AG04449 (cell line): ENCODE results near the gene DNAL4.

Experiments
- CTCF ChIA-PET: fragments of 350-600 bp; formaldehyde crosslinking; extraction: SDS; loops from one replicate; lab custom pipeline; 2021; ENCODE audit warnings: antibody characterized with exemption; lab: Yijun Ruan, JAX
- POLR2A ChIA-PET: fragments of 400-600, 350-600 bp; formaldehyde crosslinking; extraction: SDS; loops from one replicate; lab custom pipeline; 2020; ENCODE audit warnings: antibody characterized with exemption, inconsistent platforms; lab: Yijun Ruan, JAX
- DNase-seq: peaks from one replicate; pipeline ENCODE4 v3.0.0-alpha.2; 2010; ENCODE audit warnings: low read depth, low spot score
- H3K4me3 ChIP-seq: 2 replicates; pipeline ENCODE4 v1.5.1; 2011; ENCODE audit warnings: low read depth, mild to moderate bottlenecking, control low read depth, low read length
- CTCF ChIP-seq: IDR thresholded peaks from one replicate; pipeline ENCODE4 v1.5.1; 2011; ENCODE audit warnings: mild to moderate bottlenecking, moderate library complexity, low read length, control low read depth, inconsistent platforms; ENCODE audit not compliant: insufficient read depth; ENCODE audit errors: missing control alignments

The DNAL4 gene

GRCh38 chr22:38823637-38824036, 29.7 kb upstream of the DNAL4 start:
- no peak overlapping the region for H3K4me3 ChIP-seq
- TF ChIP-seq CTCF, result no peak
- ChIA-PET POLR2A (no interaction called here), CTCF (interaction anchor here (1.0 kb wide), 1 partner anchor 30 kb away, joined by 5 read pairs; no protein-coding TSS in a partner anchor)
- no peak for DNase-seq

GRCh38 chr22:38823076-38823475, 29.1 kb upstream of the DNAL4 start:
- CTCF ChIA-PET, result no interaction called here
- no peak for TF ChIP-seq CTCF

GRCh38 chr22:38820020-38820419, 26.1 kb upstream of the DNAL4 start:
- ChIA-PET POLR2A (no interaction called here), CTCF (no interaction called here)
- no peak for TF ChIP-seq CTCF
- no peak for DNase-seq
- H3K4me3 ChIP-seq, result no peak overlapping the region

More at GRCh38 chr22:38823076-38823475, 29.1 kb upstream of the DNAL4 start:
- POLR2A ChIA-PET, result no interaction called here
- H3K4me3 ChIP-seq, result no peak overlapping the region
- no peak for DNase-seq

GRCh38 chr22:38819387-38819940, 25.5 kb upstream of the DNAL4 start:
- H3K4me3 ChIP-seq, result no peak overlapping the region
- no peak for TF ChIP-seq CTCF
- POLR2A ChIA-PET, result no interaction called here
- CTCF ChIA-PET, result no interaction called here
- DNase-seq, result no peak

- POLR2A ChIA-PET, result no interaction called here
- DNase-seq, result no peak
- no peak overlapping the region for H3K4me3 ChIP-seq
- TF ChIP-seq CTCF, result no peak
- CTCF ChIA-PET, result no interaction called here
Observed at GRCh38 chr22:38817196-38817595, 23.3 kb upstream of the DNAL4 start.

- no peak for TF ChIP-seq CTCF
- ChIA-PET CTCF (interaction anchor here (1.0 kb wide), 1 partner anchor 53 kb away, joined by 3 read pairs; no protein-coding TSS in a partner anchor), POLR2A (no interaction called here)
- no peak for DNase-seq
- H3K4me3 ChIP-seq, result no peak overlapping the region
Observed at GRCh38 chr22:38815842-38816241, 21.9 kb upstream of the DNAL4 start.
